Measurements from ENCODE around the gene BNC2.

The BNC2 gene

DNA sequence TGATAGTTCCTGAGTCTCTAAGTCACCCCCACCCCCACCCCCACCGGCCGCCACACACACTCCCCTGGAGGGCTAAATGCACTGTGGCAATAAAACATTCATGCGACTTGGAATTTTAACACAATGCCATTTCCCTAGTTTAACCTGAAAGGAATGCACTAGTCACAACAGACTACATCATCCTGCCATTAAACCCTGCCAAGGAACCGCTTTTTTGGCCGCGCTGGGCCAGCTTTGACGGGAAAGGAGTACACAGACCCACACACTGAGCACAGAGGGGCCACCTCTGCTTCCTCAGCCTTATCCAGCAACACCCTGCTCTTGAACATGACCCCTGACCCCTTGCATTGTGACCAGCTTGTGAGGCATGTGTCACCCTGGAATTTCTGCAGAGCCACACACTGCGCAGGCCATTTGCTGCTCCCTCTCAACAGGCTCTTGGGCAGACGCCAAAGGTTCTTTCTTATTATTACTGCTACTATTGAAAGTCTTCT is 165.3 kb downstream of the BNC2 start:
- no peak for DNase-seq

DNA sequence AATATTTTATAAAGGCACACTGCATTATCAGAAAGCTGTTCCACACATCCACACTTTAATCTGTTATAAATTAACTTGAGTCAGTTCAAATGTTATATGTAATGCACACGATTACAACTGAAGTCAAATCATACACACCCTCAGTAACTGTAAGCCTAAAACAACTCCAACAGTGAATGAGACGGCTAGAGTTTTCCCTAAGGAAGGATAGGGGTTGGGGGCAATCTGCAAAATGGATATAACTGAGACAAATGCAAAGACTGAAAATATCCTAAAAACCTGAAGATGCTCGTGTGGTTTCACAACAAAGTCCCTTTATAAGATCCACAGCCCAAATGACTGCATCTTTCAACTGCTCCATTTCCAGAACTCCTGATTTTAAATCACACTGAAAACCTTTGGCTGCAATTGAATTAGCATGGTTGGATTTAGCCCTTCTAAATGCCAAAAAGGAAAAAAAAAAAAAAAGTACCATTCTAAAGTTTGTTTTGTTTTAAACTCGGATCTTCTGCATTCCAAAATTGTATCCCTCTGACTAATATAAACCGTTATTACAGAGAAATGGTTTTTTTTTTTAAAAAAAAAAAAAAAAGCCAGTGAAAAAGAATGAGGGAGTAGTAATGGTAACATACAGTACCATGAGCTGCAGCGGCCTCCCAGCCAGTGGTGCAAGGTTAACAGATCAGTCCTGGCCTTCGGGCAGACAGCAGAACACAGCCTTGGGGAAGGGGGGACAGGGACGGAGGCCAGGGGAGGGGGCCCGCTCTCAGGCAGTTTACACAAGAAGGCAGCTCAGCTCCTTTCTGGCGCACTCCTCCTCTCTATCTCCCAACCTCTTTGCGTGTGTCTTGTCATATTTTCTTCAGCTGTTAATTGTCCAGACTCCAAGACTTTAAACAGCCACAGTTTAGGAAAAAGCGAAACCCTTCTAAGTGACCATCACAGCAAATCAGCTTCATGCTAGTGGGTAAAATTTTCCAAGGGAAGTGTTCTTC is 166.1 kb downstream of the BNC2 start:
- no peak for DNase-seq

DNA sequence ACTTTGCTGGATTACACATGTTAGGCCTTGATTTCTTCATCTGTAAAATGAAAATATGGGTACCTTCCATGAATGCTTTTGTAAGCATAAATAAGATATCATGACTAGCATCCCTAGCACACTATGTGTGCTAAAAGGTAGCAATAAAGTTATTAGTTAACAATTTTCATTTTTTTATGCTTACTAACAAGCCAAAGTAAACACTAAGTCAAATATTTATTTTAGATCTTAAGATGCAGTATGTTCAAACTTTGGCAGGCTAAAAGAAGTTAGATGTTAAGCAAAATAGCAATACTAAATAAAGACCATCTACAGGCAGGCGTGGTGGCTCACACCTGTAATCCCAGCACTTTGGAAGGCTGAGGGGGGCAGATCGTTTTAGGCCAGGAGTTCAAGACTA is 169.1 kb downstream of the BNC2 start:
- no peak for DNase-seq

DNA sequence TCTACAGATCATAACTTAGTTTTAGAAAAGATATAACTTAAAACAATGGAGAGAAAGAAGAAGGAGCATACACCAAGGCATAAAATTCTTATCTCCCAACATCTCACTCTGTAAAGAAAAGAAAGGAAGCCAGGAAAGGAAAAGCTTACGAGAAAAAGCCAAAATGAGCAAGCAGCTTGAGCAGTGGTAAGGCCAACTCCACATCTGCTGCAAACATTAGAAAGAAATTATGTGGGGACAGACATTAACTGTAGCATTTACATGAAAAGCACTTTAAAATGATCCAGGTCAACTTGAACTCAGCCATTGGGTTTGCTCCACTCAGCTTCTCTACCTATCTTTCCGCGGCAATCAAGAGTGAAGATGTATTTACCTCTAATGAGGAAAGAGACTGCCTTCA is 176.9 kb downstream of the BNC2 start:
- DNase-seq: no peak

DNA sequence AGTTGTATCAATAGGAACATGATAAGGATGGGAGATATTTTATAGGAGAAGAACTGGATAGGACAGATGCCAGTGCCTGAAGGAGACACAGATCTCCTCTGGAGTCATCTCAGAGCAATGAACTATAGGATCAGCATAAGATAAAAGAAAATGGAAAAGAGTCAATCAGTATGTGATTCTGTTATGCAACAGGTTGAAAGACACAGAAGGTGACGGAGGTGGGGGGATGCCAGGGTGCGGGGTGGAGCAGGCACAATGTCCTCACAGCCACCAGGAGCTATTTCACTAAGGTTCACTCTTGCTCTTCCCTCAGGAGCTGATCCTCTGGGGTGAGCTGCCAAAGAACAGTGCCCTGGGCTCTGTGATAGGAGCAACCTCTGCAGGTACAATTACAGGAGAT is 179.8 kb downstream of the BNC2 start:
- no peak for DNase-seq

DNA sequence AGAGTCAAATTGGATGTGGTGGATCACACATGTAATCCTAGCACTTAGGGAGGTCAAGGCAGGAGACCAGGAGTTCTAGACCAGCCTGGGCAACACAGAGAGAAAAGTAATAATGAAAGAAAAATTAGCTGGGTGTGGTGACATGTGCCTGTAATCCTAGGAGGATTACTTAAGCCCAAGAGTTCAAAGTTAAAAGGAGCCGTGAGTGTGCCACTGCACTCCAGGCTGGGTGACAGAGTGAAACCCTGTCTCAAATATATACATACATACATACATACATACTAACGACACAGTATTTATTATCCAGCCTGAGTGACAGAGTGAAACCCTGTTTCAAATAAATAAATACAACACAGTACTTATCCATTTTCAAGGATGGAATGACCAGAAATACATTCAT is 180.3 kb downstream of the BNC2 start:
- DNase-seq: no peak

DNA sequence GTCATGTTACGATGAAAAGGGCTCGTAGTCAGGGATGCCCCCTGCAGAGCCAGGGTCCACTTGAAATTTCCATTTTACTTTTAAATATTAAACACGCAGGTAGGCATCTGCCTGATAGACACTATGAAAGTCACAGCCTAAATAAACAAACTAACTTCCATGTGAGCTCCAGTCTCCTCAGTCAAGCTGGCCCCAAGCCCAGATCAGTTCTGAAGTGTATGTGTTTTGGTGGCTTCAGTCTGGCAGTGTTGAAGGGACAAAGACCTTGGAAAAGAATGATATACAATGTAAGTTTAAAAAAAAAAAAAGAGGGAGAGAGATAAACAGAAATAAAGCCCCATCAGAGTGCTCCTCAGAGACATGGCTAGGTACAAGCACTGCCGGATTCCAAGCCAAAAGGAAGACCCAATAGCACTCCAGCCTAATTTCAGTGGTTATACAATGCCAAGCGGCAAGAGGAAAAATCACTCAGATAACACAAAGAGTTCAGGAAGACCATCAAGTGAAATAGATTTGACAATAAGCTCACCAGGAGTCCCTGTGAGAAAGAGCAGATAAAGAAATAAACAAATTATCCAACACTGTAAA is 181.0 kb downstream of the BNC2 start:
- no peak for DNase-seq

DNA sequence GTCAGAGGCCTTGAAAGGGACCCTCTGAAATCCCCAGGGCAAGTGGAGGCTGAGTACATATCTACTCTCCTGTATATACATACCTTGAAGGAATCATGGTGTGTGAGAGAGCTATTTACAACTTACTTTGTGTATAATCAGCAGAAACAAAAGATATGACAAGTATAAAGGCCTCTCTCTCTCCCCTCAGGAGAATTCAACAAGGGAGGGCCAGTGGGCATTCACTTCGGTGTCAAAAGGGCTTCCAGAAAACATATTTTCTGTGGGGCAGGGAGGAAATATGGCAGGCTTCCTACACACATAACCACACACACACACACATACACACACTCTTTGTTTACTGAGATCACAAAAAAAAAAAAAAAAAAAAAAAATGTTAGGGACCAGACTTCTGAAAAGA is 181.7 kb downstream of the BNC2 start:
- DNase-seq: no peak

DNA sequence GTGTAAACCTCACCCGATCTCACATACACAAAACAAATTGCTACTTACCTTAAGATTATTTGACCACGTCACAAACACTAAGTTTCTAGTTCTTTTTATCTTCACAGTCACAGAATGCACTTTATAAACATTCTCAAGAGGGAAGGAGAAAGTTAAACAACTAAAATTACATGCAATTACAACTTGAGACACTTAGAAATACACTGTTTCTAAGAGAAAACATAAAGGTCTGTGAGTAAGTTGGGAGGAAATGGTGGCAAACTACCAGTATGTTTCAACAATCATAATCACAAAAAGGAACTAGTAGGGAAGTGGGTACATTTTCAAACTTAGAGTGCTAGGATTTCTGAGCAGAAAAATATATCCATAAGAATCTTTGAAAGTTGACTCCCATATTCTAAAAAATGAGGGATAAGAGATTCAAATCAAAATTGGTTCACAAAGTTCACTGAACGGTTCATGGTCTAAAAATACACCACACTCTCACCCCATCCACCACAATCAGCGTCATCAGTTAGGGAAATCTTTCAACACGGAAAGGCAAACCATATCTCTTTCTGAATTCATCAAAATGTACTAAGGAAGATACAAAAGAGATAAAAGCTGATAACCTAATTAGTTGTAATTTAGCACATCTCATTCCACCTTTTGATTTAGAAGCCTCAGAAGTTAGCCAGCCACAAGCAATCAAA is 182.6 kb downstream of the BNC2 start:
- DNase-seq: no peak

DNA sequence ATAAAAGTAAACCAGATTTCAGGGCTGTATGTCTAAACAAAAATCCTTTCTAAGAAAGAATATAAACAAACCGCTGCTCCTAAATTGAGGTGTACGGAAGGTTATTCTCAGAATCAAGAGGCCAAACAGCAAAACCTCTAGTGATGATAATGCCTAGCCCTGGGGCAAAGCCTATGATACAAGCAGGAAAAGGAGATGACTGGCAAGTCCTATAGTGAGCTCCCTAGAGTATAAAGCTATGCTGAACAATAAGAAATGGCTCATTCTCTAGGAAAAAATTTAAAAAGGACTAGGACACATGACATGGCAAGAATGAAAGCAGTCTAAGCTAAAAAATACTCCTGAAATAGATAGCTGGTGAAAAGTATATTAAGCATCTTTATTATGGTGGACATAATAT is 187.1 kb downstream of the BNC2 start:
- DNase-seq: no peak

DNA sequence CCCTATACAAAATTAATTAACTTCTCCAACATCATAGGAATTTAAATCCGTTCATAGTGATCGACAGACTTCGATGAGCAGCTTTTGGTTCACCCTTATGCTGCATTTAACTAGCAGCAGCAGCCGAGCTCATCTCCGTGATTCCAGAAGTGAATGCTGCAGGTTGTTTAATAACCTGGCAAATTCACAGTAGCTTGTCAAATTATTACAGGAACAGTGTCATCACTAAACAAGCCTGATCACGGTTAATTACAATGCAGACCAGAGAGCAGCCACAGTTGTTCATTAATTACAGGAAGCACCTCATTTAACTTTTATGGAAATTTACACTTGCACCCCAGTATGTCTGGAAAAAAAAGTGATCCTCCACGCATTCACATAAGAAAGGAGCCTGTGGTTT is 188.2 kb downstream of the BNC2 start:
- no peak for DNase-seq

DNA sequence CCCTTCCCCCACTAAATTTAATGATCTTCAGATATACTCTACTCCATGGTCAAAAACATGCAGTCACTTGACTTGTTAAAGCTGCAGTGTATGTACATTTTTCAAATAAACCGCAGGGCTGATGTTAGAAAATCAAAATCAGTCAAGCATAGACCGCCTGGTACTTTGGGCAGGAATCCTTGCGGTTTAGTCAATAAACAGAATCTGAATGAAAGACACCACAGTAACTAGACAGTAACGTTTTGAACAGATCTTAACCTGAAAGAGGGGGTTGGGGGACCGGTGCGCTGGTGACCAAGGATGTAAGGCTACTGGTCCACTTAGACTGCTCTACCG is 188.8 kb downstream of the BNC2 start:
- no peak for DNase-seq

DNA sequence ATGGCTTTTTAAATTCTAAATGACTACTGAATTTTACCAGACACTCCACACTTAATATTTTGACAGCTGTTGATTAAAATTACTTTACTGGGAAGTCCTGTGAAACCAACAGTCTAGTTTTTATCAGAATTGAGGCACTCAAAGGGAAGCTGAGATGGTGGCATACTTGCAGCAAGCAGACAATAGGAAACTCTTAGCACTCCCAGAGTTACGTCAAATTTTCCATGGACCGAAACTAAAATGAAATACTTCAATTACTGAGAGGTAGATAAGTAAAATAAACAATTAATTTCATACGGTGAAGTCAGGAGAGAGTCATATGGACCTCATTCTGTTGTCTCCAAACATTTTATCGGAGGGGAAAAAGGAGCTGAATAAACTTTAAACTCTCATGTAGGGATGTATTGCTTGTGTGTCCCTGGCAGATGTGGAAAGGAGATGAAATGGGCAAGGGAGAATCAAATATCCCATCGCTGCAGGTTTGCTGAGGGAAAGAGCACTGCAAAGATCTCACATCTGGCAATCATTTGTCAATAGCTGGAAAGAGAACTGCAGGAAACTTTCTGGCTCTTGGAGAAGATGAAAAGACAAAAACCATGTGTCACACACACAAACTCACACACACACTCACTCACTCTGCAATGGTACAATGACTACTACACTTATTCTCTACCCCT is 189.4 kb downstream of the BNC2 start:
- no peak for DNase-seq

DNA sequence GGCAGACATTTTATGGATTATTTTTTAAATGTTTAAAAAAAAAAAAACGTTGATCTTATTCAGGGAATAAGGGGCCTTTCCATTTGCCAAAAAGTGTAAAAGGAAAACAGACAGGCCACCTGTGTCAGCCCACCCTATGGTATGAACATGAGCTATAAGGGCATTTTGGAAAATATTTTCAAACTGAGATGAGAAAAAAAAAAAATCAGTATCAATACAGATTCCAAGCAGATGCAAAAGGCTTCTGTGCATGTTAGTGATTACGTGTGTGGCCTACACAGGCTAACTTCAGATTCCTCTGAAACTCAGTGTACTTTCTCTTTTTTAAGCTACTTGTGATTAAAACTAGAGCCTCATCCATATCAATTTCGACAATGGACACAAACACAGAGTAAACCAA is 189.9 kb downstream of the BNC2 start:
- no peak for DNase-seq

DNA sequence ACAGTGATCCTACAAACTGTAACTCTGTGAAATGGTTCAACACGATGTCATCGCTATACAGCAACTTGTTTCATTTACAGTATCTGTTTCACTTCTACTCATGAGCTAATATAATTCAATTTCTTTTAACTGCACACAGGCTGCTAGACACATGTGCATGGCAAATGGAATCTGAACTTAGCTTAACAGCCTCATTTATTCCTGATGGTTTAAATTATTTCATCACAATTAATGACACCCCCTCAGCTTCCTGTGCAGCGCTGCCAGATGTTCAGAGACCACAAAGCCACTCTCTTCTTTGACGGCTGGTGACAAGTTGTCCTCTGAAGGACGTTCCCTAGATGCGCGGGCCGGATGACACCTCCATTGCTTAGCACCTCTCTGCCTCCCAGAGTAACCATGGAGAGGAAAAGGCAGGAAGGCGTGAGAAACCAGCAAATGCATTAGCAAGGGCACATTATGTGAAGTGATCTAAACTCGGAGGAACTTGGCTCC is 191.1 kb downstream of the BNC2 start:
- no peak for DNase-seq

DNA sequence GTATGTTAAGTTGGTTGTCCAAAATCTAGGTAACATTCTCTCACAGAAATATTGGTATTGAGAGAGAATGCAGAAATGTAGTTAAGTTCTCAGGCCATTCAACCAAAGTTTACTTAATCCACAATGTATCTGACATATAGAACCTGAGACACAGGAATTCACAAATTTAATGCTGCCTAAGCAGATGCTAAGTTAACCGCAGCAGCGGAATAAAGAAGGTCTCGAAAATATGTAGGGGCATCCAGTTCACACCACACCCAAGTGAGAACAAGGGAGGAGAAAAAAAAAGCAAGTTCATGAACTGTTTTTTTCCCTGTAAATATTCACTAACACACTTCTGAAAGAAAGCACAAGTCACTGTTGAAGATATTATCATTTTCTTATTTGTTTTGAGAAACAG is 194.0 kb downstream of the BNC2 start:
- no peak for DNase-seq

DNA sequence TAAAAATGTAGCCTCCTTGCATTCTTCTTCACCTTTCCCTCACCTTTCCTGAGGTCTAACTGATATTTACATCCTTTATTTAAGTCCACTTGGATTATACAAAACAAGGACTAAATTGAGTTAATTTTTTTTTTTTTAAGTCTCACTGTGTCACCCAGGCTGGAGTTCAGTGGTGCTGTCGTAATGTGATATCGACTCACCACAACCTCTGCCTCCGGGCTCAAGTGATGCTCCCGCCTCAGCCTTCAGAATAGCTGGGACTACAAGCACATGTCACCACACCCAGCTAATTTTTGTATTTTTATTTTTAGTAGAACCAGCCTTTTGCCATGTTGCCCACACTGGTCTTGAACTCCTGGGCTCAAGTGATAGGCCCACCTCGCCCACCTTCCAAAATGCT is 195.3 kb downstream of the BNC2 start:
- DNase-seq: no peak

DNA sequence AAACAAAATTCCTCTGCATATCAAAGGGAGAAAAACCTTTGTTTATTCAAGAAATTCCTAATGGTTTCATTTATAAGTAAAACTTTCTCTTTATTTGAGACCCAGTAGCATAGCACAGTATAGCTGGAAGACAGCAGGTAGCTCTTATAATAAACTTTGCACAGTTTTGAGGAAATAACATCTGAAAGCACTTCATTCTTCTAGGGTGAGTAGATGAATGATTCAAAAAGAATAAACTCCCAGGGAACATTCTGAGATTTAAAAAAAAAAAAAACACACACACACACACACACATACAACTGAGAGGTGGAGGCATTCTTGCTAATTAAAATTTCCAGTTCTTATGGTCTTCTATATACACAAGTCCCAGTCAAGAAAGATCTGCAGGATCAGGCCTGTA is 197.3 kb downstream of the BNC2 start:
- DNase-seq: no peak

DNA sequence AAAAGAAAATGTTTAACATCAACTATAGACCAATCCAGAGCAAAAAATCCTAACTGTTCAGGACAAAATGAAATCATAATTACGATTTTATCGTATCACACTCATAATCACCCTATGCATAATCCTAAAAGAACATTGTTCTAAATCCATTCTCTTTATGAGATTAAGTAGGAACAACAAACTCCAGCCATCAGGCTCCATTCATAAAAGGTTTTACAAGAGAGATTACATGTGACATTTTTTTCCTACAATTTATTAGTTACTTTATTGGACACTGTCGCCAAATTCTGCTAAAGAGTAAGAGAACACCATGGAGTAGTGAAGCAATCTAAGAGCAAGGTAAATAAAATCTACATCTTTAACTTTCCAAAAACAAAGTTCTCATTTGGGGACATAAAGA is 198.0 kb downstream of the BNC2 start:
- no peak for DNase-seq

DNA sequence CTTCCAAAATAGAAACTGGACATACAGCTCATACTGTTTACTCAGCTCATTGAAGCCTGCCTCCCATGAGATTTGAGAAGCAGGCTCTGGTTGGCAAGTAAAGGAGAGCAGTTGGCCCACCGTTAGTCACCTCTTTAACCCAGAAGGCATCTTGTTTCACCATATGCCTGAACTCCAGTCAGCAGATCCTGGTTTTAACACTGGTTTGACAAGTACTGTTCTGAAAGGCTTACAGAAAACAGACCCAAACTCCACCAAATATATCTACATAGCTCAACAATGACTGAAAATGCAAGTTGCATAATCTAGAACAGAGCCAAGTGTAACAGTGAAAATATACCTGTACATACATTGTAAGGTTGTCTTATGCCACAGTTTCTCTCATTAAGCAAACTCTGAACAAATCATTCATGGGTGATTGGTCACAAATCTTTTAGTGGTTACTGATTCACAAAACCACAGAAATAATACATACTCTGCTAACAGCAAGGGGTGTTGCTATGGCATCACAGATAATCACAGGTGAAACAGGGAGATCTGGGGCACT is 198.8 kb downstream of the BNC2 start:
- no peak for DNase-seq

DNA sequence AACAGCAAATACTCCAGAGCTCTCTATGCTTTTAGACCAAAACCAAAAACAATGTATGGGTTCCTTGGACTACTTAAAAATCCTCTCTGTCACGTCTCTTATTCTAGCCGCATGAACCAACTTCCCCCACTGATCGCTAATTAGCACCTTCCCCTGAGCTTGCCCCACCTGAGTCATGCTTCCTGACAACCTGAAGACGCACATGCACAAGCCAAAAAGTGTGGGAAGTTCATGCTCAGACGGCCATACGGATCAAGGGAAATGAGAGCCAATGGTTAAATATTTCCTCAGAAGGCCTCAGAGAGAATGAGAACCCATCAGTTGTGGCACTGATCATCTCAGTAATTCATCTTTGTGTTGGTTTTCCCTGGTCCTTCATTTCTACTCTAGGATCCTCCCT is 199.7 kb downstream of the BNC2 start:
- no peak for DNase-seq

DNA sequence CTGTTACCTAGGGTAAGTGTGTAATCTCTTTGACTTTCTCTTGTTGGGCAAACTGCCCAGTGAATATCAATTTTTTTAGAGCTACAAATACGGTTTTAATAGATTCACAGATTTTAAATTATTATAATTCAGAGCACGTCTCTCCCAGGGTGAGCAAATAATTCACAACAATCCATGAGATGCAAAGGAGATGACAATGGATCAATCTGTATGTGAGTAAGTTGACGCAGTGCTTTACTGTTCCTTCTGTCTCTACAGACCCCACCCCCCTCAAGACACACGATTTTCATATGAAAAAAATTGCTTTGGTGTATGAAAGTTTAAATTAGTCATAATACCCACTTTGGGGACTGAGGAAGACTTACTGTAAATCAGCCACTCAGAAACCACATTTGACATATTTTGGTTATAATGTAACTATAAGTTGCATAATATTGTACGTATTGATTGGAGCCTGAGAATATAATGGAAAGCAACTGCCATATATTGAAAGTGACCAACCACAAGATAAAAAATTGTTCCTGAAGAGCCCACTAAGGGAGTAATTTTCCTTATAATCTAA is 201.7 kb downstream of the BNC2 start:
- no peak for DNase-seq

DNA sequence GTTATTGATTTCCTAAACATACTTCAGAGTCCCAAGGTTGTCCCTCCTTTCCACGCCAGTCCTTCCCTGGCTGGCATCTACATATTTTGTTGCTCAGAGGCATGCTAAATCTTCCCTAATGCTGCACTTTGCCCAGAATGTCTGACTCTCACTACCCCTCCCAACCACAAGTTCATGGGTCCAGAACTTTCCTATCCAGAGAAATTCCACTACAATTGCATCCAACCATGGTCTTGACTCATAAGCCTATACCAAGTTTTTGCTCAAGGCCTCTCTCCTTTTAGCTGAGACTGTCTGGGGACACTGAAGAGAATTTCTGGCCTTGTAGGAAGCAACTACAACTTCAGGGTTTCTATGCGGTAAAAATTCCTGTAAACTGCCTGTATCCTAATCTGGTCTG is 206.3 kb downstream of the BNC2 start:
- DNase-seq: no peak
